Measurements from ENCODE around the gene NSF. TPM values are rescaled to one million over a fixed set of nuclear protein-coding genes. Genes with fewer than 3 reads are reported as not detected.
"Not testable (repeated sequence)": the region's sequence is repeated elsewhere in the genome, so short reads cannot be mapped to it uniquely, and the experiment has no call there.

NSF gene
- total RNA-seq, 1 donor from 2014 or later = 47.9 TPM

DNA sequence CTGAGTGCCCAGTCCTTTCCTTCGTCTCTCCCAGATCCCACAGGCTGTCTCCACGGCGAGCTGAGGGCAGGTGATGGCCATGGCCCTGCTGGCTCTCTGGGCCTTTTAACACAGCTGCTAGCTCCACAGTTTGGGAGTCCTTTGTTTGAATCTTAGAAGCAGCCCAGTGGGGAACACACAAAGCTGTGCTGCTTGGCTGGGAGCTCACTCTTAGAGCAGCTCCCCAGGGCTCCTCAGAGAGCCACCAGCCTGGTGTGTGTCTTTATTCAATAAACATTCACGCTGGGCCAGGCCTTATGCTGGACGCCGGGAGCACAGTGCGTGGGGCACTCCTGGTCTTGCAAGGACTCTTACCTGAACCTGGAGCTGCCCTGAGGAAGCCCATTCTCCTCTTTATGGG lies 198.3 kb downstream of the NSF start:
- Mint-ChIP-seq H3K4me1 (peaks cover 4% of the 10 kb centered on the region), H3K4me3 (no peak overlapping the region), H3K27me3 (ENCODE audit: low read depth) (peaks cover 7% of the 10 kb centered on the region), H3K9me3 (no peaks in the 10 kb centered on the region), H3K27ac (ENCODE audit: unreplicated experiment) (no peak overlapping the region), H3K36me3 (ENCODE audit: low read depth) (no peaks in the 10 kb centered on the region)
- TF ChIP-seq, protein P1, sequence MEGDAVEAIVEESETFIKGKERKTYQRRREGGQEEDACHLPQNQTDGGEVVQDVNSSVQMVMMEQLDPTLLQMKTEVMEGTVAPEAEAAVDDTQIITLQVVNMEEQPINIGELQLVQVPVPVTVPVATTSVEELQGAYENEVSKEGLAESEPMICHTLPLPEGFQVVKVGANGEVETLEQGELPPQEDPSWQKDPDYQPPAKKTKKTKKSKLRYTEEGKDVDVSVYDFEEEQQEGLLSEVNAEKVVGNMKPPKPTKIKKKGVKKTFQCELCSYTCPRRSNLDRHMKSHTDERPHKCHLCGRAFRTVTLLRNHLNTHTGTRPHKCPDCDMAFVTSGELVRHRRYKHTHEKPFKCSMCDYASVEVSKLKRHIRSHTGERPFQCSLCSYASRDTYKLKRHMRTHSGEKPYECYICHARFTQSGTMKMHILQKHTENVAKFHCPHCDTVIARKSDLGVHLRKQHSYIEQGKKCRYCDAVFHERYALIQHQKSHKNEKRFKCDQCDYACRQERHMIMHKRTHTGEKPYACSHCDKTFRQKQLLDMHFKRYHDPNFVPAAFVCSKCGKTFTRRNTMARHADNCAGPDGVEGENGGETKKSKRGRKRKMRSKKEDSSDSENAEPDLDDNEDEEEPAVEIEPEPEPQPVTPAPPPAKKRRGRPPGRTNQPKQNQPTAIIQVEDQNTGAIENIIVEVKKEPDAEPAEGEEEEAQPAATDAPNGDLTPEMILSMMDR (conservative IDR thresholded peaks at IDR 0.05) = no peak
- no peak for DNase-seq (ENCODE audit: low read depth, low spot score)

DNA sequence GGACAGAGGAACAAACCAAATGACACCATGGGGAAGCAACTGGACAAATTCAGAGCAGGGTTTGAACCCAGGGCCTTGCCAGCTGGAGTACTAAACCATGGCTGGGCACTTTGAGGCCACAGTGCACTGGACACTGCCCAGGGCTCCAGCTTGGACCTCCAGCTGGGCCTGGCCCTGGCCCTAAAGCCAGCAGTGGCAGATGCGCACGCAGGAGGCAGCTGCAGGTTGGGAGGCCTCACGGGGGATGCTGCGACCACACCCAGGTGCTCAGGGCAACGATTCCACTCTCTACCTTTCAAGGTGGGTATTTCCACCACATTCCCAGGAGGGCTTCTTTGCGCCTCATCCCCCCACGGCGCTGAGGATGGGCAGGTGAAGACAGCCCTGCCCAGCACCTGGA lies 199.1 kb downstream of the NSF start:
- Mint-ChIP-seq H3K27me3 (ENCODE audit: low read depth) (peaks cover 7% of the 10 kb centered on the region), H3K9me3 (no peaks in the 10 kb centered on the region), H3K27ac (ENCODE audit: unreplicated experiment) (no peak overlapping the region), H3K4me1 (peaks cover 4% of the 10 kb centered on the region), H3K4me3 (no peak overlapping the region), H3K36me3 (ENCODE audit: low read depth) (no peaks in the 10 kb centered on the region)
- TF ChIP-seq, protein P1 (conservative IDR thresholded peaks at IDR 0.05) = no peak
- DNase-seq (ENCODE audit: low read depth, low spot score) = no peak

DNA sequence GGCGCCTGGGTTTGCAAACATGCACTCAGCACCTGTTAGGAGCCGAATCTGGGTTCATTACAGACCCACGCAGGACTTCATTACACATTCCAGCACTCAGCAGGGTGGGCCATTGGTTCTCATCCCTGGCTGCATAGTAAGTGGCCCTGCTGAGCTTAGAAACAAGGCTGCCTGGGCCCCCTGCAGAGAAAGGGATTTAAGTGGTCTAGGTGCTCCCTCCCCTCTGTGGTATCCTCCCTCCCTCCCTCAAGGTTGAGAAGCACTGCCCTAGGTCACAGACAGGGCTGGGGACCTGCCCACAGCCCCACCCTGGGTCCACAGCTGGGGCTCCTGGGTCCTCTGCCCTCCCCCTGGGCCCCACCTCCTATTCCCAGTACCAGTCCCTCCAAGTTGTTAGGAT lies 199.7 kb downstream of the NSF start:
- no peak overlapping the region for H3K4me3 Mint-ChIP-seq
- H3K36me3 Mint-ChIP-seq (ENCODE audit: low read depth) = no peaks in the 10 kb centered on the region
- peaks cover 7% of the 10 kb centered on the region for H3K27me3 Mint-ChIP-seq (ENCODE audit: low read depth)
- H3K9me3 Mint-ChIP-seq = no peaks in the 10 kb centered on the region
- TF ChIP-seq, protein P1 (conservative IDR thresholded peaks at IDR 0.05) = no peak
- H3K4me1 Mint-ChIP-seq = peaks cover 4% of the 10 kb centered on the region
- H3K27ac Mint-ChIP-seq (ENCODE audit: unreplicated experiment) = no peak overlapping the region
- DNase-seq (ENCODE audit: low read depth, low spot score) = no peak

DNA sequence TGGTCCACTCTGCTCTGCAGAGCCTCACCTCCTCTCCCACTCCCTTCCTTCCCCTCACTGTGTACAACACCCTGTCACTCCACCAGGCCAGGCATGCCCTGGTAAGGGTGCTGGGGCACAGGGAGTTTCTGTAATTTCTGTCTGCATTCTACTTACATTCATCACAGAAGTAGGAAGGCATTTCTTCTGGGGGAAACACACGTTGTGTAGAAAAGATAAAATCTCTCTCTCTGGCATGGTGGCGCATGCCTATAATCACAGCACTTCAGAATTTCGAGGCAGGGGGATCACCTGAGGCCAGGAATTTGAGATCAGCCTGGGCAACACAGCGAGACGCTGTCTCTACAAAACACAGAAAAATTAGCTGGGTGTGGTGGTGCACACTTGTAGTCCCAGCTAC lies 201.1 kb downstream of the NSF start:
- H3K27me3 Mint-ChIP-seq (ENCODE audit: low read depth) = peaks cover 7% of the 10 kb centered on the region
- H3K4me3 Mint-ChIP-seq = no peak overlapping the region
- no peaks in the 10 kb centered on the region for H3K36me3 Mint-ChIP-seq (ENCODE audit: low read depth)
- TF ChIP-seq, protein P1 (conservative IDR thresholded peaks at IDR 0.05) = no peak
- peaks cover 8% of the 10 kb centered on the region for H3K4me1 Mint-ChIP-seq
- DNase-seq (ENCODE audit: low read depth, low spot score) = no peak
- no peaks in the 10 kb centered on the region for H3K9me3 Mint-ChIP-seq
- peak overlapping the region; percentile 19 for H3K27ac Mint-ChIP-seq (ENCODE audit: unreplicated experiment)

DNA sequence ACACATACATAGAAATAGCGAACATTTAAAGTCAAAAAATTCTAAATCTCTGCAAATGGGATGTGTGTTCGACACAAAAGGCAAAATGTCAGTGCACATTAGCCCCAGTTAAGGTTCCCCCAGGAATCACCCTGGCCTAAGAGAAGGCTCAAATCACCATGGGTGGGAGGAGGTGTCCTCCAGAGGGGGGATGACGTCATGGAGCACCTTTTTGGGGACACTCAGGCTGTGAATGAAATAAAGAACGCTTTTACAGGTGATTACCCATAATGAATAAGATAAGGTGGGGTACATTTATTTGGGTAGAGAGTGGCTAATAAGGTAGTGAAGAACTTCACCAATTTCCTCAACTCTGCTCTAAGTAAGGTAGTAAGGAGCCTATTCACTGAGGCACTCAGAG lies 201.6 kb downstream of the NSF start:
- DNase-seq (ENCODE audit: low read depth, low spot score) = no peak
- Mint-ChIP-seq H3K27ac (ENCODE audit: unreplicated experiment) (peak overlapping the region; percentile 4), H3K4me3 (no peak overlapping the region), H3K36me3 (ENCODE audit: low read depth) (no peaks in the 10 kb centered on the region), H3K27me3 (ENCODE audit: low read depth) (peaks cover 7% of the 10 kb centered on the region), H3K9me3 (no peaks in the 10 kb centered on the region), H3K4me1 (peaks cover 8% of the 10 kb centered on the region)
- TF ChIP-seq, protein P1 (conservative IDR thresholded peaks at IDR 0.05) = no peak

DNA sequence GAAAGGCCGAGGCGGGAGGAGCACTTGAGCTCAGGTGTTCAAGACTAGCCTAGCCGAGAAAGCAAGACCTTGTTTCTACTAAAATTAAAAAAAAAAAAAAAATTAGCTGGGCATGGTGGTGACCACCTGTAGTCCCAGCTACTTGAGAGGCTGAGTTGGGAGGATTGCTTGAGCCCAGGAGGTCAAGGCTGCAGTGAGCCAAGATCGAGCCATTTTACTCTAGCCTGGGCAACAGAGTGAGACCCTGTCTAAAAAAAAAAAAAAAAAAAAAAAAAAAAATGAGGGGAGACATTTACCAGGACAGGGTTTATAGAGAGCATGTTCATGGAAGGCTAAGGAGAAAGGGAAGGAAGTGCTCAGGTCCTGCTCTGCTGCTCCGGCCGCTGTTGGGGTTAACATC lies 202.6 kb downstream of the NSF start:
- H3K27me3 Mint-ChIP-seq (ENCODE audit: low read depth); H3K9me3 Mint-ChIP-seq; H3K4me3 Mint-ChIP-seq; H3K4me1 Mint-ChIP-seq; H3K36me3 Mint-ChIP-seq (ENCODE audit: low read depth); H3K27ac Mint-ChIP-seq (ENCODE audit: unreplicated experiment); DNase-seq (ENCODE audit: low read depth, low spot score): not testable (repeated sequence)

Data from neural crest cell (in vitro differentiated cells).